Right lobe of liver (tissue), 4 donors: ENCODE measurements around the gene SEPTIN1.

Source experiments
- POLR2A ChIP-seq: fragments of 450-650 bp; IDR thresholded peaks from one replicate; pipeline ENCODE4 v1.6.1; 2017; ENCODE audit warnings: antibody characterized with exemption, mild to moderate bottlenecking
- TF ChIP-seq, protein P1 (sequence below), 4 donors: fragments of 200-600 bp in 3 of 4; fragments of 450-650 bp in 1 of 4; IDR thresholded peaks; one replicate each; pipeline versions ENCODE4 v1.5.1 to v1.8.0; 2016 to 2022; ENCODE audit warnings: antibody characterized with exemption in 4 of 4, mild to moderate bottlenecking in 2 of 4
- donor health status: DM: no; HTN: no; CAD: no.
- donor health status: DM: no; HTN: no; CAD: no.
- donor health status: DM: no; HTN: yes; CAD: no.

GRCh38 chr16:30346286-30346685 lies 36.1 kb downstream of the SEPTIN1 start:
- TF ChIP-seq, protein P1, sequence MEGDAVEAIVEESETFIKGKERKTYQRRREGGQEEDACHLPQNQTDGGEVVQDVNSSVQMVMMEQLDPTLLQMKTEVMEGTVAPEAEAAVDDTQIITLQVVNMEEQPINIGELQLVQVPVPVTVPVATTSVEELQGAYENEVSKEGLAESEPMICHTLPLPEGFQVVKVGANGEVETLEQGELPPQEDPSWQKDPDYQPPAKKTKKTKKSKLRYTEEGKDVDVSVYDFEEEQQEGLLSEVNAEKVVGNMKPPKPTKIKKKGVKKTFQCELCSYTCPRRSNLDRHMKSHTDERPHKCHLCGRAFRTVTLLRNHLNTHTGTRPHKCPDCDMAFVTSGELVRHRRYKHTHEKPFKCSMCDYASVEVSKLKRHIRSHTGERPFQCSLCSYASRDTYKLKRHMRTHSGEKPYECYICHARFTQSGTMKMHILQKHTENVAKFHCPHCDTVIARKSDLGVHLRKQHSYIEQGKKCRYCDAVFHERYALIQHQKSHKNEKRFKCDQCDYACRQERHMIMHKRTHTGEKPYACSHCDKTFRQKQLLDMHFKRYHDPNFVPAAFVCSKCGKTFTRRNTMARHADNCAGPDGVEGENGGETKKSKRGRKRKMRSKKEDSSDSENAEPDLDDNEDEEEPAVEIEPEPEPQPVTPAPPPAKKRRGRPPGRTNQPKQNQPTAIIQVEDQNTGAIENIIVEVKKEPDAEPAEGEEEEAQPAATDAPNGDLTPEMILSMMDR (IDR thresholded peaks at IDR 0.05) = no peak
- TF ChIP-seq POLR2A = no peak
